Neuronal stem cell (in vitro differentiated cells): ENCODE results near the gene IL1RL2.

Experiments used
- DNase-seq: peaks from one replicate; pipeline ENCODE4 v3.0.0-alpha.2; 2013; ENCODE audit warnings: low spot score
- H2AFZ ChIP-seq: one replicate; pipeline ENCODE4 v1.6.1; 2013; ENCODE audit warnings: mild to moderate bottlenecking, low read length, inconsistent platforms
- H2AK5ac ChIP-seq: 2 replicates; pipeline ENCODE4 v1.6.1; 2013; ENCODE audit warnings: low read depth, mild to moderate bottlenecking, inconsistent platforms, low read length, moderate library complexity, mixed read lengths
- H2BK120ac ChIP-seq: 2 replicates; pipeline ENCODE4 v1.6.1; 2013; ENCODE audit warnings: low read depth, mild to moderate bottlenecking, inconsistent platforms, low read length, moderate library complexity, mixed read lengths
- H2BK12ac ChIP-seq: one replicate; pipeline ENCODE4 v1.6.1; 2013; ENCODE audit warnings: low read length, inconsistent platforms
- H2BK15ac ChIP-seq: 2 replicates; pipeline ENCODE4 v1.6.1; 2013; ENCODE audit warnings: mild to moderate bottlenecking, low read length, inconsistent platforms, mixed read lengths
- H2BK5ac ChIP-seq: one replicate; pipeline ENCODE4 v1.6.1; 2013; ENCODE audit warnings: inconsistent platforms, mild to moderate bottlenecking, low read length, moderate library complexity
- H3K14ac ChIP-seq: one replicate; pipeline ENCODE4 v1.6.1; 2013; ENCODE audit warnings: low read length, inconsistent platforms
- H3K18ac ChIP-seq: 2 replicates; pipeline ENCODE4 v1.6.1; 2013; ENCODE audit warnings: low read length, inconsistent platforms
- H3K23ac ChIP-seq: 2 replicates; pipeline ENCODE4 v1.6.1; 2013; ENCODE audit warnings: low read depth, mild to moderate bottlenecking, mixed read lengths, low read length, inconsistent platforms; ENCODE audit not compliant: poor library complexity
- H3K27ac ChIP-seq: replicated peaks from 3 replicates; pipeline ENCODE4 v1.5.1; 2013; ENCODE audit warnings: low read length, inconsistent platforms
- H3K27me3 ChIP-seq, 3 experiments: 2 replicates each; pipeline ENCODE4 v1.6.1; 2013; ENCODE audit warnings: low read length in 3 of 3, mild to moderate bottlenecking in 2 of 3, inconsistent platforms in 1 of 3, low read depth in 1 of 3, mixed read lengths in 1 of 3, moderate library complexity in 1 of 3; ENCODE audit not compliant: control insufficient read depth in 3 of 3, insufficient read depth in 3 of 3
- H3K36me3 ChIP-seq, 2 donors: replicated peaks in 1 of 2; 2 replicates each; pipeline ENCODE4 v1.6.1; 2013; ENCODE audit warnings: low read length in 2 of 2; ENCODE audit not compliant: control insufficient read depth in 2 of 2, insufficient read depth in 2 of 2
- H3K4ac ChIP-seq: 2 replicates; pipeline ENCODE4 v1.6.1; 2013; ENCODE audit warnings: inconsistent platforms, mild to moderate bottlenecking, low read length, moderate library complexity
- H3K4me1 ChIP-seq, 2 donors: 1 replicate in 1 of 2; 2 replicates in 1 of 2; pipeline ENCODE4 v1.6.1; 2013; ENCODE audit warnings: low read length in 2 of 2, low read depth in 1 of 2; ENCODE audit not compliant: control insufficient read depth in 2 of 2, insufficient read depth in 1 of 2
- H3K4me2 ChIP-seq: one replicate; pipeline ENCODE4 v1.6.1; 2013; ENCODE audit warnings: mild to moderate bottlenecking, low read length, inconsistent platforms; ENCODE audit not compliant: insufficient read depth, poor library complexity, severe bottlenecking
- H3K4me3 ChIP-seq, 2 donors: 2 replicates each; pipeline ENCODE4 v1.5.1; 2013; ENCODE audit warnings: low read length in 2 of 2, mild to moderate bottlenecking in 2 of 2, inconsistent platforms in 1 of 2, moderate library complexity in 1 of 2
- H3K79me1 ChIP-seq: one replicate; pipeline ENCODE4 v1.6.1; 2013; ENCODE audit warnings: low read depth, mild to moderate bottlenecking, inconsistent platforms, low read length, moderate library complexity
- H3K9ac ChIP-seq: one replicate; pipeline ENCODE4 v1.6.1; 2013; ENCODE audit warnings: mild to moderate bottlenecking, low read depth, low read length, inconsistent platforms; ENCODE audit not compliant: poor library complexity
- H3K9me3 ChIP-seq, 2 donors: replicated peaks in 1 of 2; 2 replicates each; pipeline versions ENCODE3 to v1.6.1; 2013; ENCODE audit warnings: low read length in 2 of 2, mild to moderate bottlenecking in 2 of 2, inconsistent platforms in 1 of 2, low read depth in 1 of 2, mixed read lengths in 1 of 2, moderate library complexity in 1 of 2; ENCODE audit not compliant: control insufficient read depth in 2 of 2, insufficient read depth in 1 of 2
- H4K8ac ChIP-seq: one replicate; pipeline ENCODE4 v1.6.1; 2013; ENCODE audit warnings: low read depth, mild to moderate bottlenecking, inconsistent platforms, low read length, moderate library complexity
- H4K91ac ChIP-seq: one replicate; pipeline ENCODE4 v1.6.1; 2013; ENCODE audit warnings: low read length, low read depth, mild to moderate bottlenecking, inconsistent platforms; ENCODE audit not compliant: poor library complexity
- WGBS, 2 donors: extraction: QIAGEN DNeasy Blood & Tissue Kit; methylation state at CpG; one replicate each; pipeline ENCODE4 v1.1.7; 2013; ENCODE audit warnings: missing lambda C conversion rate in 2 of 2, mixed read lengths in 1 of 2; ENCODE audit not compliant: insufficient read length in 2 of 2, insufficient replicate concordance in 1 of 2; ENCODE audit errors: extremely low coverage in 2 of 2; 5-methylcytosine and 5-hydroxymethylcytosine counted together

The IL1RL2 gene

GRCh38 chr2:102172745-102173144 is 14.1 kb upstream of the IL1RL2 start:
- H2BK15ac ChIP-seq = no peak overlapping the region
- no peak overlapping the region for H3K4me2 ChIP-seq
- H2AFZ ChIP-seq = no peak overlapping the region
- H3K14ac ChIP-seq = no peak overlapping the region
- H3K9me3 ChIP-seq = no peaks in the 10 kb centered on the region
- no peaks in the 10 kb centered on the region for H3K79me1 ChIP-seq
- H3K4me1 ChIP-seq = no peaks in the 10 kb centered on the region
- H2BK12ac ChIP-seq = no peak overlapping the region
- H2AK5ac ChIP-seq = no peak overlapping the region
- H2BK120ac ChIP-seq = no peak overlapping the region
- H4K8ac ChIP-seq = no peak overlapping the region
- no peaks in the 10 kb centered on the region for H3K27me3 ChIP-seq
- no peak overlapping the region for H2BK5ac ChIP-seq
- H3K23ac ChIP-seq = no peak overlapping the region
- DNase-seq = no peak
- H3K4ac ChIP-seq = no peak overlapping the region
- no peak overlapping the region for H3K27ac ChIP-seq
- no CpG with 5 or more reads among the region's 3 CpGs for WGBS, 2 donors
- no peak overlapping the region for H4K91ac ChIP-seq
- no peaks in the 10 kb centered on the region for H3K36me3 ChIP-seq
- no peak overlapping the region for H3K18ac ChIP-seq
- H3K4me3 ChIP-seq = no peak overlapping the region
- no peak overlapping the region for H3K9ac ChIP-seq

GRCh38 chr2:102176172-102176571 is 10.7 kb upstream of the IL1RL2 start:
- Histone ChIP-seq H3K18ac (no peak overlapping the region), H2AK5ac (no peak overlapping the region), H3K27me3 (no peaks in the 10 kb centered on the region), H2AFZ (no peak overlapping the region), H3K4ac (no peak overlapping the region), H2BK5ac (no peak overlapping the region), H2BK120ac (no peak overlapping the region), H2BK15ac (no peak overlapping the region), H3K4me2 (no peak overlapping the region), H4K8ac (no peak overlapping the region), H2BK12ac (no peak overlapping the region), H3K9ac (no peak overlapping the region), H3K9me3 (no peaks in the 10 kb centered on the region), H3K23ac (no peak overlapping the region), H3K27ac (no peak overlapping the region), H4K91ac (no peak overlapping the region), H3K4me1 (no peaks in the 10 kb centered on the region), H3K4me3 (no peak overlapping the region), H3K79me1 (no peaks in the 10 kb centered on the region), H3K36me3 (no peaks in the 10 kb centered on the region), H3K14ac (no peak overlapping the region)
- DNase-seq = no peak
- WGBS, 2 donors = no CpG with 5 or more reads among the region's 3 CpGs

GRCh38 chr2:102177814-102178478 is 8.9 kb upstream of the IL1RL2 start:
- H2BK120ac ChIP-seq = no peak overlapping the region
- DNase-seq = no peak
- H4K91ac ChIP-seq = no peak overlapping the region
- no peak overlapping the region for H3K14ac ChIP-seq
- H2AK5ac ChIP-seq = no peak overlapping the region
- no peaks in the 10 kb centered on the region for H3K9me3 ChIP-seq
- no peaks in the 10 kb centered on the region for H3K36me3 ChIP-seq
- no peak overlapping the region for H2AFZ ChIP-seq
- no peak overlapping the region for H2BK15ac ChIP-seq
- no peak overlapping the region for H2BK12ac ChIP-seq
- no peak overlapping the region for H3K18ac ChIP-seq
- H3K27me3 ChIP-seq = no peaks in the 10 kb centered on the region
- H3K79me1 ChIP-seq = no peaks in the 10 kb centered on the region
- no peak overlapping the region for H3K9ac ChIP-seq
- H4K8ac ChIP-seq = no peak overlapping the region
- H2BK5ac ChIP-seq = no peak overlapping the region
- no peak overlapping the region for H3K4me3 ChIP-seq
- no peak overlapping the region for H3K4ac ChIP-seq
- H3K4me1 ChIP-seq = no peaks in the 10 kb centered on the region
- no peak overlapping the region for H3K23ac ChIP-seq
- H3K27ac ChIP-seq = no peak overlapping the region
- no peak overlapping the region for H3K4me2 ChIP-seq
- WGBS, 2 donors = no CpG with 5 or more reads among the region's 7 CpGs

GRCh38 chr2:102179061-102179460 is 7.8 kb upstream of the IL1RL2 start:
- no peak overlapping the region for H2BK12ac ChIP-seq
- no peak overlapping the region for H3K4me2 ChIP-seq
- H3K23ac ChIP-seq = no peak overlapping the region
- no peaks in the 10 kb centered on the region for H3K9me3 ChIP-seq
- H3K9ac ChIP-seq = no peak overlapping the region
- no peak overlapping the region for H2BK120ac ChIP-seq
- H3K18ac ChIP-seq = no peak overlapping the region
- no CpG with 5 or more reads among the region's 3 CpGs for WGBS, 2 donors
- H2AK5ac ChIP-seq = no peak overlapping the region
- no peaks in the 10 kb centered on the region for H3K4me1 ChIP-seq
- H2BK5ac ChIP-seq = no peak overlapping the region
- DNase-seq = no peak
- no peak overlapping the region for H3K14ac ChIP-seq
- no peaks in the 10 kb centered on the region for H3K27me3 ChIP-seq
- H3K36me3 ChIP-seq = no peaks in the 10 kb centered on the region
- no peak overlapping the region for H4K91ac ChIP-seq
- no peak overlapping the region for H3K27ac ChIP-seq
- no peak overlapping the region for H2BK15ac ChIP-seq
- H4K8ac ChIP-seq = no peak overlapping the region
- H2AFZ ChIP-seq = no peak overlapping the region
- no peak overlapping the region for H3K4me3 ChIP-seq
- no peak overlapping the region for H3K4ac ChIP-seq
- no peaks in the 10 kb centered on the region for H3K79me1 ChIP-seq
